ENCODE measurements around the gene STRIP1. TPM values are rescaled to one million over a fixed set of nuclear protein-coding genes. Genes with fewer than 3 reads are reported as not detected.
"Not testable (repeated sequence)": the region's sequence is repeated elsewhere in the genome, so short reads cannot be mapped to it uniquely, and the experiment has no call there.

Gene STRIP1
- polyA plus RNA-seq, 4 donors = 44.1 to 50.3 (median 44.8) TPM

GRCh38 chr1:110007046-110007830 lies 27.2 kb upstream of the STRIP1 start:
- DNase-seq (ENCODE audit: low read depth in 4 of 4, low spot score in 3 of 4) = no peak

- no peak for DNase-seq (ENCODE audit: low read depth in 4 of 4, low spot score in 3 of 4)
Measured at GRCh38 chr1:110008971-110009565, 25.4 kb upstream of the STRIP1 start.

GRCh38 chr1:110011527-110012041 lies 22.8 kb upstream of the STRIP1 start:
- no peak for DNase-seq (ENCODE audit: low read depth in 4 of 4, low spot score in 3 of 4)

GRCh38 chr1:110012100-110012780 lies 22.2 kb upstream of the STRIP1 start:
- DNase-seq (ENCODE audit: low read depth in 4 of 4, low spot score in 3 of 4) = no peak

- DNase-seq (ENCODE audit: low read depth in 4 of 4, low spot score in 3 of 4) = no peak
Measured at GRCh38 chr1:110017792-110018191, 16.6 kb upstream of the STRIP1 start.

- DNase-seq (ENCODE audit: low read depth in 4 of 4, low spot score in 3 of 4) = no peak
Measured at GRCh38 chr1:110018396-110018795, 16.0 kb upstream of the STRIP1 start.

- DNase-seq (ENCODE audit: low read depth in 4 of 4, low spot score in 3 of 4) = no peak
Measured at GRCh38 chr1:110019770-110020169, 14.7 kb upstream of the STRIP1 start.

- no peak for DNase-seq (ENCODE audit: low read depth in 4 of 4, low spot score in 3 of 4)
Measured at GRCh38 chr1:110021285-110021684, 13.1 kb upstream of the STRIP1 start.

GRCh38 chr1:110024613-110025012 lies 9.8 kb upstream of the STRIP1 start:
- DNase-seq (ENCODE audit: low read depth in 4 of 4, low spot score in 3 of 4) = no peak

GRCh38 chr1:110030687-110031086 lies 3.7 kb upstream of the STRIP1 start:
- DNase-seq (ENCODE audit: low read depth in 4 of 4, low spot score in 3 of 4) = not testable (repeated sequence)

GRCh38 chr1:110032327-110032726 lies 2.1 kb upstream of the STRIP1 start:
- no peak for DNase-seq (ENCODE audit: low read depth in 4 of 4, low spot score in 3 of 4)

- DNase-seq (ENCODE audit: low read depth in 4 of 4, low spot score in 3 of 4) = no peak
Measured at GRCh38 chr1:110033421-110033820, 1.0 kb upstream of the STRIP1 start.

GRCh38 chr1:110034040-110034450 lies 379 bp upstream of the STRIP1 start:
- DNase-seq (ENCODE audit: low read depth in 4 of 4, low spot score in 3 of 4) = no peak

- peak in 1 of 4 donors; percentile 28 for DNase-seq (ENCODE audit: low read depth in 4 of 4, low spot score in 3 of 4)
Measured at GRCh38 chr1:110035236-110035752, 870 bp downstream of the STRIP1 start.

GRCh38 chr1:110038271-110038670 lies 3.8 kb downstream of the STRIP1 start:
- no peak for DNase-seq (ENCODE audit: low read depth in 4 of 4, low spot score in 3 of 4)

- DNase-seq (ENCODE audit: low read depth in 4 of 4, low spot score in 3 of 4) = no peak
Measured at GRCh38 chr1:110039641-110040040, 5.2 kb downstream of the STRIP1 start.

GRCh38 chr1:110040548-110040947 lies 6.1 kb downstream of the STRIP1 start:
- DNase-seq (ENCODE audit: low read depth in 4 of 4, low spot score in 3 of 4) = no peak

- DNase-seq (ENCODE audit: low read depth in 4 of 4, low spot score in 3 of 4) = no peak
Measured at GRCh38 chr1:110043016-110043415, 8.6 kb downstream of the STRIP1 start.

GRCh38 chr1:110047463-110047862 lies 13.0 kb downstream of the STRIP1 start:
- no peak for DNase-seq (ENCODE audit: low read depth in 4 of 4, low spot score in 3 of 4)

GRCh38 chr1:110048240-110048639 lies 13.8 kb downstream of the STRIP1 start:
- no peak for DNase-seq (ENCODE audit: low read depth in 4 of 4, low spot score in 3 of 4)

- no peak for DNase-seq (ENCODE audit: low read depth in 4 of 4, low spot score in 3 of 4)
Measured at GRCh38 chr1:110048923-110049601, 14.6 kb downstream of the STRIP1 start.

Measured in right renal pelvis (tissue), 4 donors.